ENCODE measurements around the gene HCFC1R1. TPM values are rescaled to one million over a fixed set of nuclear protein-coding genes. Genes with fewer than 3 reads are reported as not detected.

Gene HCFC1R1
- total and polyA plus RNA-seq, 2 experiments from 2014 or later = 35.7 to 158 TPM

DNA sequence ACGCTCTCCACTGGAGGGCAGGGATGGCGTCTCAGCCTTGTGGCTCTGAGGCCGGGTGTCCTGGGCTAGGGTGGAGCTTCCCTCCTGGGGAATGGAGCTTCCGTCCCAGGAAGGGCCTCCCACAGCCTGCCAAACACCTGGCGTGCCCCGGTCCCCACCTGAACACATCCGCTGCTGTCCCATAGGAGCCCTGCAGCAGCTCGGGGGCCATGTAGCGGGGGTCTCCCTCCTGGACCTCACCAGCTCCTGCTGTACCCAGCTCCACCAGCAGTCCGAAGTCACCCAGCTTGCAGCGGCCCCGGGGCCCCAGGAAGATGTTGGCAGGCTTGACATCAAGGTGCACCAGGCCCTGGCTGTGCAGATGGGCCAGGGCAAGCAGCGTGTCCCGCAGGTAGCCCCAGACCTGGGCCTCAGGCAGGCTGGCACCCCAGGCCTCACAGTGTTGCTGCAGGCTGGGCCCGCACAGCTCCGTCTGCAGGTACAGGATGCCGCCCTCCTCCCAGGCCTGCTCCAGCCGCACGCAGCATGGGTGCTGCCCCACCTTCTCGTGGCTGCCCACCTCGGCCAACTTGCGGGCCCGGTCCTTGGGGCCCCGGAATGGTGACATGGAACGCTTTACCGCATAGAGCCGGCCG is 48.5 kb downstream of the HCFC1R1 start:
- Histone ChIP-seq H3K27ac (no peak overlapping the region), H3K27me3 (no peaks in the 10 kb centered on the region), H3K9me3 (ENCODE audit: low read depth) (no peaks in the 10 kb centered on the region), H2AFZ (no peak overlapping the region), H3K36me3 (replicated peaks; ENCODE audit: insufficient read depth, low read depth) (no peaks in the 10 kb centered on the region), H4K20me1 (ENCODE audit: insufficient read depth, poor library complexity, severe bottlenecking) (no peaks in the 10 kb centered on the region), H3K4me1 (ENCODE audit: insufficient read depth) (peaks cover 2% of the 10 kb centered on the region), H3K4me2 (no peak overlapping the region), H3K9me2 (replicated peaks; ENCODE audit: insufficient read depth) (no peaks in the 10 kb centered on the region), H3K4me3 (no peak overlapping the region), H3K79me2 (peaks cover 5% of the 10 kb centered on the region)
- WGBS (ENCODE audit: low lambda C conversion rate, missing lambda C conversion rate) = 96% methylated on average over 28 of the region's 28 CpGs
- TF ChIP-seq EZH2phosphoT487 (IDR thresholded peaks at IDR 0.05; ENCODE audit: low read depth, severe bottlenecking, unreplicated experiment) = no peak
- TF ChIP-seq EZH2 (IDR thresholded peaks at IDR 0.05; ENCODE audit: borderline replicate concordance) = no peak
- TF ChIP-seq, protein P1, sequence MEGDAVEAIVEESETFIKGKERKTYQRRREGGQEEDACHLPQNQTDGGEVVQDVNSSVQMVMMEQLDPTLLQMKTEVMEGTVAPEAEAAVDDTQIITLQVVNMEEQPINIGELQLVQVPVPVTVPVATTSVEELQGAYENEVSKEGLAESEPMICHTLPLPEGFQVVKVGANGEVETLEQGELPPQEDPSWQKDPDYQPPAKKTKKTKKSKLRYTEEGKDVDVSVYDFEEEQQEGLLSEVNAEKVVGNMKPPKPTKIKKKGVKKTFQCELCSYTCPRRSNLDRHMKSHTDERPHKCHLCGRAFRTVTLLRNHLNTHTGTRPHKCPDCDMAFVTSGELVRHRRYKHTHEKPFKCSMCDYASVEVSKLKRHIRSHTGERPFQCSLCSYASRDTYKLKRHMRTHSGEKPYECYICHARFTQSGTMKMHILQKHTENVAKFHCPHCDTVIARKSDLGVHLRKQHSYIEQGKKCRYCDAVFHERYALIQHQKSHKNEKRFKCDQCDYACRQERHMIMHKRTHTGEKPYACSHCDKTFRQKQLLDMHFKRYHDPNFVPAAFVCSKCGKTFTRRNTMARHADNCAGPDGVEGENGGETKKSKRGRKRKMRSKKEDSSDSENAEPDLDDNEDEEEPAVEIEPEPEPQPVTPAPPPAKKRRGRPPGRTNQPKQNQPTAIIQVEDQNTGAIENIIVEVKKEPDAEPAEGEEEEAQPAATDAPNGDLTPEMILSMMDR (IDR thresholded peaks at IDR 0.05; ENCODE audit: poor library complexity) = no peak
- no peak for DNase-seq (ENCODE audit: low spot score)

DNA sequence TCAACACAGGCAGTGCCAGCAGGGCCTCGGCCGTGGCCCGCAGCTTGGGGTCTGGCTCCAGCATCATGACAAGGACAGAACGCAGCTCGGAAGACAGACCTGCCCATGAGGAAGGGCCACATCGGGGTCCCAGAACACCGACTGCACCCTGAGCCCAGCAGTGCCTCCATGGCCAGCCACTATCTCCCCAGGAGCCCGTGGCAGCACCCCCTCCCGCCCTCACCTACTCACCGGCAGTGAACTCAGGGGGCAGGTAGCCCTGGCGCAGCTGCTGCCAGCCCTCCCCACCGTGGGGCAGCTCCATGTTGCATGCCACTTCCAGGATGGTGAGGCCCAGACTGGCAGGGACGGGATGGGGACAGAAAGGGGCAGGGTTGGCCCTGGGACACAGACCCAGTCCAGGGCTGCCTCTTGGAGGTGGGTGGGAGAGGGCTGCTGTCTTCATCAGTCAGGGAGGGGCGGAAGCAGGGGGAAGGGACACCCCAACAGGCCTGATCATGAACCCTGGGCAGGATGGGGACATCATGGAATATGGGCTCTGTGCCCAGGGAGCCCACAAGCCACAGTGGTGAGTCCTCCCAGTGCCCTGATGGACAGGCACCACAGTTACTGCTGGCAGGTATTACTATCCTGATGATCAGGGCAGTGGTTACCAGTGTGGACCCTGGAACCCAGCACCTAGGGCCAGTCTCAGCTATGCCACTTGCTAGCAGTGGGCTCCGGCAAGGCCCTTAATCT is 49.3 kb downstream of the HCFC1R1 start:
- H4K20me1 ChIP-seq (ENCODE audit: insufficient read depth, poor library complexity, severe bottlenecking) = no peaks in the 10 kb centered on the region
- H3K27me3 ChIP-seq = no peaks in the 10 kb centered on the region
- H3K4me2 ChIP-seq = no peak overlapping the region
- DNase-seq (ENCODE audit: low spot score) = no peak
- no peaks in the 10 kb centered on the region for H3K9me3 ChIP-seq (ENCODE audit: low read depth)
- H3K9me2 ChIP-seq (replicated peaks; ENCODE audit: insufficient read depth) = no peaks in the 10 kb centered on the region
- no peaks in the 10 kb centered on the region for H3K36me3 ChIP-seq (replicated peaks; ENCODE audit: insufficient read depth, low read depth)
- H3K4me1 ChIP-seq (ENCODE audit: insufficient read depth) = peaks cover 3% of the 10 kb centered on the region
- H3K79me2 ChIP-seq = no peaks in the 10 kb centered on the region
- TF ChIP-seq, protein P1 (IDR thresholded peaks at IDR 0.05; ENCODE audit: poor library complexity) = no peak
- no peak for TF ChIP-seq EZH2phosphoT487 (IDR thresholded peaks at IDR 0.05; ENCODE audit: low read depth, severe bottlenecking, unreplicated experiment)
- TF ChIP-seq EZH2 (IDR thresholded peaks at IDR 0.05; ENCODE audit: borderline replicate concordance) = no peak
- 94% methylated on average over 12 of the region's 15 CpGs for WGBS (ENCODE audit: low lambda C conversion rate, missing lambda C conversion rate)
- H2AFZ ChIP-seq = no peak overlapping the region
- H3K4me3 ChIP-seq = no peak overlapping the region
- no peak overlapping the region for H3K27ac ChIP-seq

DNA sequence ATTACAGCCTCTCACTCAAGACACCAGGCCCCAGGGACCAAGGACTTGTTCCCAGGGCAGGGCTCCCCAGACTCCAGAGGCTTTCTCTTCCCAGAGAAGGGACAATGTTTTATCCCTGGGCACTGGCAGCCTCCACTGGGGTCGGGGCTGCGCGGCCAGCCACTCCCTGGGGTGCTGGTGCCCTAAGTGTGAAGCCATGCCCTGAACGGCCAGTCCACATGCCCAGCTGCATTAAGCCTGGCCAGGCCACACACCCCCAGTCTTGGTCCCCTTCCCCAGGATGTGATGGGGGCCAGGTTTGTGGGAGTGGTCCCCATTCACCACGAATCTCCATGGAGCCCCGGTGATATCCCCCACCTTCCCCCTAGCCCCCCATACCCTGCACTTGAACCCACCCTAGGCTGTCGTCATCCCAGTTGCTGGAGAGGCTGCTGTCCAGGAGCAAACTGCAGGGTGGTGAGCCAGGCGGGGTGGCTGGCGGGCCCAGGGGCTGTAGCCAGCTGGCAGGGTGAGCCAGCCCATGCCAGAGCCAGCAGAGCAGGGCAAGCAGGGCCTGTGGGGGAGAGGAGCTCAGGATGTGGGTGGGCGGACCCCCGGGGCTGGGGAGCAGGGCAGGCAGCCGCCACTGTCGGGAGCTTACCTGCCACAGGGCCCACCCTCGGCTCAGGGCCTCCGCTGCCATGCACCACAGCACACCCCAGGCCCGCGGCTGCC is 50.0 kb downstream of the HCFC1R1 start:
- WGBS (ENCODE audit: low lambda C conversion rate, missing lambda C conversion rate) = 90% methylated on average over 12 of the region's 17 CpGs

More for the DNA sequence above, 50.0 kb downstream of the HCFC1R1 start:
- Histone ChIP-seq H3K4me2 (no peak overlapping the region), H3K79me2 (no peaks in the 10 kb centered on the region), H3K9me3 (ENCODE audit: low read depth) (no peaks in the 10 kb centered on the region), H3K36me3 (replicated peaks; ENCODE audit: insufficient read depth, low read depth) (no peaks in the 10 kb centered on the region), H3K27ac (no peak overlapping the region), H4K20me1 (ENCODE audit: insufficient read depth, poor library complexity, severe bottlenecking) (no peaks in the 10 kb centered on the region), H3K9me2 (replicated peaks; ENCODE audit: insufficient read depth) (no peaks in the 10 kb centered on the region), H3K4me3 (no peak overlapping the region), H3K27me3 (no peaks in the 10 kb centered on the region), H3K4me1 (ENCODE audit: insufficient read depth) (peaks cover 3% of the 10 kb centered on the region), H2AFZ (no peak overlapping the region)
- no peak for DNase-seq (ENCODE audit: low spot score)
- TF ChIP-seq EZH2phosphoT487 (IDR thresholded peaks at IDR 0.05; ENCODE audit: low read depth, severe bottlenecking, unreplicated experiment) = no peak
- TF ChIP-seq, protein P1 (IDR thresholded peaks at IDR 0.05; ENCODE audit: poor library complexity) = no peak
- no peak for TF ChIP-seq EZH2 (IDR thresholded peaks at IDR 0.05; ENCODE audit: borderline replicate concordance)

All from hepatocyte (in vitro differentiated cells).